PC-9 (cell line): ENCODE data around the gene SLC22A1.

Experiments used
- EZH2 ChIP-seq: fragments of 200-600 bp; sonication (generic); IDR thresholded peaks from 2 replicates; pipeline ENCODE4 v1.8.0; 2017; ENCODE audit warnings: antibody characterized with exemption, low read depth
- TF ChIP-seq, protein P1 (sequence below): fragments of 200-600 bp; sonication (generic); conservative IDR thresholded peaks from 2 replicates; pipeline ENCODE4 v1.6.1; 2017; ENCODE audit warnings: mixed run types, antibody characterized with exemption, mild to moderate bottlenecking, moderate library complexity

DNA sequence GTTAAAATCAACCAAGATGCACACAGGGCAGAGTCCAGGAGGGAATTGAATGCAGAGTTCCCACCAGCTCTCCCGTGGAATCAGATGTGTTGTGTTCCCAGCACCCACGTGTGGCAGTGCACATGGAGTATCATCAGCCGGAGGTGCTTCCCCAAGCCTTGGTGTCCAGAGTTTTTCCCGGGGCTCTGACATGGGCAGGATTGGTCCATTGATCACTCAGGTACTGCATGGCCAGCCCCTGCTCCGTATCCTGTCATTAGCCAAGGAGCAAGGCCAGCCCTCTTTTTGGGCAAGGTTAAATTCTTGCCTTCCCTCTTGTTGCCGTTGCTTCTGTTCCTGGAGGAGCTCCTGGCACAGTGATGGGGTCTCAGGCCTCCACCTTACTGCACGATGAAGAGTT lies 28.6 kb upstream of the SLC22A1 start:
- TF ChIP-seq, protein P1, sequence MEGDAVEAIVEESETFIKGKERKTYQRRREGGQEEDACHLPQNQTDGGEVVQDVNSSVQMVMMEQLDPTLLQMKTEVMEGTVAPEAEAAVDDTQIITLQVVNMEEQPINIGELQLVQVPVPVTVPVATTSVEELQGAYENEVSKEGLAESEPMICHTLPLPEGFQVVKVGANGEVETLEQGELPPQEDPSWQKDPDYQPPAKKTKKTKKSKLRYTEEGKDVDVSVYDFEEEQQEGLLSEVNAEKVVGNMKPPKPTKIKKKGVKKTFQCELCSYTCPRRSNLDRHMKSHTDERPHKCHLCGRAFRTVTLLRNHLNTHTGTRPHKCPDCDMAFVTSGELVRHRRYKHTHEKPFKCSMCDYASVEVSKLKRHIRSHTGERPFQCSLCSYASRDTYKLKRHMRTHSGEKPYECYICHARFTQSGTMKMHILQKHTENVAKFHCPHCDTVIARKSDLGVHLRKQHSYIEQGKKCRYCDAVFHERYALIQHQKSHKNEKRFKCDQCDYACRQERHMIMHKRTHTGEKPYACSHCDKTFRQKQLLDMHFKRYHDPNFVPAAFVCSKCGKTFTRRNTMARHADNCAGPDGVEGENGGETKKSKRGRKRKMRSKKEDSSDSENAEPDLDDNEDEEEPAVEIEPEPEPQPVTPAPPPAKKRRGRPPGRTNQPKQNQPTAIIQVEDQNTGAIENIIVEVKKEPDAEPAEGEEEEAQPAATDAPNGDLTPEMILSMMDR = no peak
- no peak for TF ChIP-seq EZH2
